K562 (cell line): ENCODE data around the gene RPL10A. TPM values are rescaled to one million over a fixed set of nuclear protein-coding genes. Genes with fewer than 3 reads are reported as not detected.

ENCODE experiments used
- ATAC-seq: fragments of 200-7000 bp; cut with Tn5 transposase; 3 replicates; pipeline ENCODE4 v1.9.1; 2020; ENCODE audit warnings: moderate library complexity
- BruUV-seq: library from RNA; stranded (reverse); fragments of 400-500 nt; replicated peaks from 2 replicates; lab custom pipeline; 2021; lab: Mats Ljungman, UMichigan
- CTCF ChIA-PET: fragments of 300-600 bp; formaldehyde crosslinking; extraction: SDS; loops from one replicate; lab custom pipeline; 2021; ENCODE audit warnings: low intra/inter-chr PET ratio; lab: Yijun Ruan, JAX
- POLR2A ChIA-PET: fragments of 300-600, 350-650 bp; sonication (Branson Sonifier 250); formaldehyde crosslinking; extraction: SDS; loops from one replicate; lab custom pipeline; 2021; ENCODE audit warnings: antibody characterized with exemption, inconsistent platforms; lab: Yijun Ruan, JAX
- DNase-seq, 4 experiments: peaks; one replicate each; pipeline versions ENCODE4 v3.0.0 to v3.0.0-alpha.2; 2011 to 2018; ENCODE audit warnings: low spot score in 3 of 4, mixed read lengths in 3 of 4; ENCODE audit errors: extremely low read depth in 1 of 4
- FAIRE-seq: peaks from 2 replicates; lab custom pipeline; 2011; peaks lifted over from hg19 to GRCh38; lab: Jason Lieb, UNC
- H2AFZ ChIP-seq: 2 replicates; pipeline ENCODE4 v1.6.0; 2011; ENCODE audit warnings: low read depth, low read length, control low read depth, inconsistent platforms
- H3K27ac ChIP-seq: fragments of 200-600 bp; 3 replicates; pipeline ENCODE4 v1.8.0; 2011; ENCODE audit warnings: low read depth, mild to moderate bottlenecking, control low read depth, inconsistent platforms, low read length, moderate library complexity, mixed read lengths; ENCODE audit errors: extremely low read depth
- H3K27me3 ChIP-seq, 2 experiments: fragments of 300-600 bp in 1 of 2; 2 replicates in 1 of 2; 3 replicates in 1 of 2; pipeline versions ENCODE4 v1.6.0 to v1.8.0; 2011; ENCODE audit warnings: inconsistent platforms in 2 of 2, low read length in 2 of 2, mild to moderate bottlenecking in 1 of 2, mixed read lengths in 1 of 2, moderate library complexity in 1 of 2; ENCODE audit not compliant: control insufficient read depth in 2 of 2, insufficient read depth in 2 of 2
- H3K36me3 ChIP-seq: fragments of 300-600 bp; 3 replicates; pipeline ENCODE4 v1.8.0; 2011; ENCODE audit warnings: mild to moderate bottlenecking, low read length, inconsistent platforms; ENCODE audit not compliant: control insufficient read depth, insufficient read depth
- H3K4me1 ChIP-seq, 2 experiments: fragments of 200-600 bp in 1 of 2; replicated peaks in 1 of 2; 2 replicates in 1 of 2; 3 replicates in 1 of 2; pipeline versions ENCODE4 v1.5.1 to v1.8.0; 2011; ENCODE audit warnings: inconsistent platforms in 2 of 2, low read length in 2 of 2, mild to moderate bottlenecking in 1 of 2, mixed read lengths in 1 of 2, moderate library complexity in 1 of 2; ENCODE audit not compliant: control insufficient read depth in 2 of 2, insufficient read depth in 2 of 2
- H3K4me2 ChIP-seq: 2 replicates; pipeline ENCODE4 v1.6.1; 2011; ENCODE audit warnings: low read length, control low read depth, inconsistent platforms, mixed read lengths; ENCODE audit not compliant: insufficient read depth
- H3K4me3 ChIP-seq: fragments of 200-600 bp; sonication (generic), shearing (Covaris generic); 2 replicates; pipeline ENCODE4 v1.5.1; 2016; ENCODE audit warnings: control low read depth, inconsistent platforms
- H3K79me2 ChIP-seq: fragments of 200-600 bp; 3 replicates; pipeline ENCODE4 v1.8.0; 2011; ENCODE audit warnings: low read length, inconsistent platforms; ENCODE audit not compliant: control insufficient read depth, insufficient read depth
- H3K9ac ChIP-seq, 2 experiments: 2 replicates each; pipeline versions ENCODE4 v1.6.0 to v1.6.1; 2011; ENCODE audit warnings: low read depth in 2 of 2, low read length in 2 of 2, control low read depth in 1 of 2, inconsistent platforms in 1 of 2, mild to moderate bottlenecking in 1 of 2, mixed read lengths in 1 of 2; ENCODE audit not compliant: insufficient read depth in 1 of 2
- H3K9me1 ChIP-seq: one replicate; pipeline ENCODE4 v1.6.0; 2011; ENCODE audit warnings: inconsistent platforms, mild to moderate bottlenecking, low read length, moderate library complexity; ENCODE audit not compliant: control insufficient read depth, insufficient read depth
- H3K9me3 ChIP-seq: replicated peaks from 2 replicates; pipeline ENCODE4 v1.5.1; 2011; ENCODE audit warnings: low read depth, low read length, inconsistent platforms; ENCODE audit not compliant: control insufficient read depth, insufficient read depth
- H4K20me1 ChIP-seq: replicated peaks from 2 replicates; pipeline ENCODE4 v1.6.1; 2011; ENCODE audit warnings: low read length, inconsistent platforms, mixed read lengths; ENCODE audit not compliant: control insufficient read depth, insufficient read depth
- CEBPB ChIP-seq: fragments of 450-650 bp; IDR thresholded peaks from 2 replicates; pipeline ENCODE4 v1.6.1; 2016; ENCODE audit warnings: missing genetic modification characterization, missing compliant biosample characterization
- DACH1 ChIP-seq: fragments of 450-650 bp; IDR thresholded peaks from 2 replicates; pipeline ENCODE4 v1.6.1; 2018; ENCODE audit not compliant: partially characterized antibody
- DNMT1 ChIP-seq: fragments of 450-650 bp; IDR thresholded peaks from 2 replicates; pipeline ENCODE4 v1.6.1; 2016; ENCODE audit warnings: antibody characterized with exemption, mild to moderate bottlenecking
- HMGN3 ChIP-seq: IDR thresholded peaks from 2 replicates; pipeline ENCODE4 v1.6.1; 2011; ENCODE audit warnings: borderline replicate concordance, low read depth, mild to moderate bottlenecking, mixed read lengths, low read length; ENCODE audit not compliant: insufficient read length; ENCODE audit errors: extremely low read depth
- HNRNPH1 ChIP-seq: fragments of 200-400 bp; formaldehyde crosslinking; optimal IDR thresholded peaks from 2 replicates; pipeline ENCODE3; 2017; ENCODE audit warnings: low read depth, mild to moderate bottlenecking, low read length, moderate library complexity
- KLF6 ChIP-seq: fragments of 250-450 bp; sonication (Bioruptor Pico); IDR thresholded peaks from 2 replicates; pipeline ENCODE4 v1.4.0; 2020; ENCODE audit warnings: mild to moderate bottlenecking, moderate library complexity, borderline replicate concordance
- SP1 ChIP-seq: sonication (generic); formaldehyde crosslinking; IDR thresholded peaks from 2 replicates; pipeline ENCODE4 v1.8.1; 2022; ENCODE audit warnings: mild to moderate bottlenecking, missing genetic modification reagents
- U2AF2 ChIP-seq: fragments of 200-400 bp; formaldehyde crosslinking; optimal IDR thresholded peaks from 2 replicates; pipeline ENCODE3; 2017; ENCODE audit warnings: low read depth, mild to moderate bottlenecking, low read length
- ZBED1 ChIP-seq: IDR thresholded peaks from 2 replicates; pipeline ENCODE4 v1.6.1; 2014
- ZNF668 ChIP-seq: fragments of 250-450 bp; sonication (Bioruptor Pico); IDR thresholded peaks from 2 replicates; pipeline ENCODE4 v1.8.0; 2022; ENCODE audit warnings: mild to moderate bottlenecking, inconsistent platforms
- ZSCAN29 ChIP-seq: fragments of 450-650 bp; IDR thresholded peaks from 2 replicates; pipeline ENCODE4 v1.6.1; 2017
- WGBS: fragments of 100-300 bp; shearing (Covaris generic); methylation state at CpG from one replicate; pipeline ENCODE4 v1.1.6; 2016; ENCODE audit warnings: low coverage, mixed read lengths; ENCODE audit not compliant: insufficient coverage; ENCODE audit errors: missing lambda C conversion rate; 5-methylcytosine and 5-hydroxymethylcytosine counted together
- in situ Hi-C: fragments of 300-500 bp; cut with MboI; formaldehyde crosslinking; loops from 4 replicates; pipeline ENCODE4 v1.15.0; 2018; ENCODE audit warnings: inconsistent platforms, mixed read lengths
- intact Hi-C: fragments of 100-400 bp; cut with micrococcal nuclease; formaldehyde crosslinking; loops from 2 replicates; pipeline ENCODE4 v1.14.2; 2022
- polyA plus RNA-seq, 8 experiments: library from polyadenylated mRNA; depleted of rRNA in 4 of 8; stranded (reverse) in 5 of 8; unstranded in 3 of 8; fragments of >200 nt; fragmentation: Nextera tagmentation in 2 of 8; fragmentation: Illumina TruSeq in 1 of 8; extraction: Ambion mirVana in 2 of 8; extraction: Trizol in 1 of 8; gene quantifications; 2 replicates each; pipeline versions ENCODE4 v1.2.1 to v1.2.3, GENCODE V29; 2011 to 2014; ENCODE audit warnings: inconsistent platforms in 1 of 8, missing spikeins in 1 of 8
- total RNA-seq, 7 experiments: library from RNA; depleted of rRNA in 6 of 7; stranded (reverse); fragments of >200 nt in 6 of 7; fragmentation: Illumina TruSeq in 2 of 7; extraction: Trizol in 2 of 7; gene quantifications; 2 replicates each; pipeline versions ENCODE4 v1.2.1 to v1.2.3, GENCODE V29; 2011 to 2021; ENCODE audit warnings: low replicate concordance in 1 of 7
- TF ChIP-seq, protein P1 (sequence below), 2 experiments: fragments of 450-650 bp; formaldehyde crosslinking in 1 of 2; IDR thresholded peaks; 2 replicates each; pipeline versions ENCODE4 v1.4.0 to v1.6.1; 2014 to 2020; ENCODE audit warnings: mild to moderate bottlenecking in 2 of 2, borderline replicate concordance in 1 of 2, low read depth in 1 of 2
- TF ChIP-seq, protein P2 (sequence below), 3 experiments: IDR thresholded peaks in 2 of 3; conservative IDR thresholded peaks in 1 of 3; 2 replicates each; pipeline ENCODE4 v1.5.1; 2011 to 2012; ENCODE audit warnings: low read length in 3 of 3, mild to moderate bottlenecking in 3 of 3, control low read depth in 2 of 3, improper control_type of control experiment in 1 of 3, inconsistent platforms in 1 of 3, low read depth in 1 of 3, mixed read lengths in 1 of 3, moderate library complexity in 1 of 3; ENCODE audit not compliant: insufficient read depth in 2 of 3

RPL10A gene
- total and polyA plus RNA-seq, 9 of the 15 experiments (the other 6 are each of a cell fraction or from before 2014, with no cell fraction given) = 1,589 to 3,237 (median 2,116) TPM

DNA sequence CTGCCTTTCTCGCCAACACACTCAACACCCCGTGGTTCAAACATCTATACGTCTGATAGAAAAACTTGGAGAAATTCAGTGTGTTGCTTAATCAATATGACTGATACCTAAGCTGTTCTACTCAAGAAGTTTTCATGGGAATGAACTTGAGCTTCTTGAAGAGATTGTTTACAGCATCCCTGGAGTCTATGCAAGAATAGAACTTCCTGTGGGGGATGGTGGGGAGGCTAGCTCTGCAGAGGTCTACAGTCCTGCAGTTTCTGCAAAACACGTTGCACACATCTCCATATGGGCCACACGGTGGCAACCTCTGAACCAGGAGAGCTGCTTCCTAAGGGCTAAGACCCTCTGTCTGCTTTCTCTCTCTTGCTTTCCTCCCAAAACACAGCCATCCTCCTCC is 48.8 kb upstream of the RPL10A start:
- ChIA-PET POLR2A (interaction anchor here (0.6 to 1.8 kb wide), 7 partner anchors 8 to 531 kb away, joined by 3 to 6 read pairs (median 3); no protein-coding TSS in a partner anchor), CTCF (interaction anchor here (0.6 kb wide), 1 partner anchor 92 kb away, joined by 3 read pairs; no protein-coding TSS in a partner anchor)
- H3K4me2 ChIP-seq = no peak overlapping the region
- H3K27me3 ChIP-seq = no peaks in the 10 kb centered on the region
- no peaks in the 10 kb centered on the region for H4K20me1 ChIP-seq
- H3K4me1 ChIP-seq = no peaks in the 10 kb centered on the region; a peak in 1 of 5 replicates
- ATAC-seq (peak; percentile 86), FAIRE-seq (peak; percentile 26), DNase-seq (peak in 3 of 4 experiments; percentile 36 to 52 (median 50))
- intact Hi-C loops = loop anchor here (1.0 kb wide), 1 partner anchor 30 kb away; no protein-coding TSS in a partner anchor
- in situ Hi-C loops = no loop called here
- no peak overlapping the region for H3K4me3 ChIP-seq
- 49% methylated on average over 5 of the region's 5 CpGs for WGBS
- H3K9me3 ChIP-seq = no peaks in the 10 kb centered on the region
- no TSS peak for BruUV-seq
- no peaks in the 10 kb centered on the region for H3K9me1 ChIP-seq
- no peak overlapping the region for H2AFZ ChIP-seq
- H3K36me3 ChIP-seq = peaks cover 6% of the 10 kb centered on the region; the same call in 2 of the 3 replicates
- no peak overlapping the region for H3K9ac ChIP-seq
- H3K27ac ChIP-seq = no peak overlapping the region
- no peaks in the 10 kb centered on the region for H3K79me2 ChIP-seq
- TF ChIP-seq HMGN3 (no peak), DNMT1 (no peak), KLF6 (no peak), HNRNPH1 (no peak), ZNF668 (CRISPR knock-in tag) (no peak), DACH1 (no peak), CEBPB (tag) (peak; percentile 18; the same call in 1 of the 2 replicates), ZSCAN29 (no peak), U2AF2 (no peak), ZBED1 (no peak), SP1 (CRISPR knock-in tag) (no peak)
- TF ChIP-seq, protein P1, sequence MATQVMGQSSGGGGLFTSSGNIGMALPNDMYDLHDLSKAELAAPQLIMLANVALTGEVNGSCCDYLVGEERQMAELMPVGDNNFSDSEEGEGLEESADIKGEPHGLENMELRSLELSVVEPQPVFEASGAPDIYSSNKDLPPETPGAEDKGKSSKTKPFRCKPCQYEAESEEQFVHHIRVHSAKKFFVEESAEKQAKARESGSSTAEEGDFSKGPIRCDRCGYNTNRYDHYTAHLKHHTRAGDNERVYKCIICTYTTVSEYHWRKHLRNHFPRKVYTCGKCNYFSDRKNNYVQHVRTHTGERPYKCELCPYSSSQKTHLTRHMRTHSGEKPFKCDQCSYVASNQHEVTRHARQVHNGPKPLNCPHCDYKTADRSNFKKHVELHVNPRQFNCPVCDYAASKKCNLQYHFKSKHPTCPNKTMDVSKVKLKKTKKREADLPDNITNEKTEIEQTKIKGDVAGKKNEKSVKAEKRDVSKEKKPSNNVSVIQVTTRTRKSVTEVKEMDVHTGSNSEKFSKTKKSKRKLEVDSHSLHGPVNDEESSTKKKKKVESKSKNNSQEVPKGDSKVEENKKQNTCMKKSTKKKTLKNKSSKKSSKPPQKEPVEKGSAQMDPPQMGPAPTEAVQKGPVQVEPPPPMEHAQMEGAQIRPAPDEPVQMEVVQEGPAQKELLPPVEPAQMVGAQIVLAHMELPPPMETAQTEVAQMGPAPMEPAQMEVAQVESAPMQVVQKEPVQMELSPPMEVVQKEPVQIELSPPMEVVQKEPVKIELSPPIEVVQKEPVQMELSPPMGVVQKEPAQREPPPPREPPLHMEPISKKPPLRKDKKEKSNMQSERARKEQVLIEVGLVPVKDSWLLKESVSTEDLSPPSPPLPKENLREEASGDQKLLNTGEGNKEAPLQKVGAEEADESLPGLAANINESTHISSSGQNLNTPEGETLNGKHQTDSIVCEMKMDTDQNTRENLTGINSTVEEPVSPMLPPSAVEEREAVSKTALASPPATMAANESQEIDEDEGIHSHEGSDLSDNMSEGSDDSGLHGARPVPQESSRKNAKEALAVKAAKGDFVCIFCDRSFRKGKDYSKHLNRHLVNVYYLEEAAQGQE (IDR thresholded peaks at IDR 0.05; ENCODE audit: borderline replicate concordance) = peak; percentile 38; the same call in 1 of the 2 replicates
- TF ChIP-seq, protein P1 (CRISPR knock-in tag; IDR thresholded peaks at IDR 0.05; ENCODE audit: low read depth) = no peak
- TF ChIP-seq, protein P2, sequence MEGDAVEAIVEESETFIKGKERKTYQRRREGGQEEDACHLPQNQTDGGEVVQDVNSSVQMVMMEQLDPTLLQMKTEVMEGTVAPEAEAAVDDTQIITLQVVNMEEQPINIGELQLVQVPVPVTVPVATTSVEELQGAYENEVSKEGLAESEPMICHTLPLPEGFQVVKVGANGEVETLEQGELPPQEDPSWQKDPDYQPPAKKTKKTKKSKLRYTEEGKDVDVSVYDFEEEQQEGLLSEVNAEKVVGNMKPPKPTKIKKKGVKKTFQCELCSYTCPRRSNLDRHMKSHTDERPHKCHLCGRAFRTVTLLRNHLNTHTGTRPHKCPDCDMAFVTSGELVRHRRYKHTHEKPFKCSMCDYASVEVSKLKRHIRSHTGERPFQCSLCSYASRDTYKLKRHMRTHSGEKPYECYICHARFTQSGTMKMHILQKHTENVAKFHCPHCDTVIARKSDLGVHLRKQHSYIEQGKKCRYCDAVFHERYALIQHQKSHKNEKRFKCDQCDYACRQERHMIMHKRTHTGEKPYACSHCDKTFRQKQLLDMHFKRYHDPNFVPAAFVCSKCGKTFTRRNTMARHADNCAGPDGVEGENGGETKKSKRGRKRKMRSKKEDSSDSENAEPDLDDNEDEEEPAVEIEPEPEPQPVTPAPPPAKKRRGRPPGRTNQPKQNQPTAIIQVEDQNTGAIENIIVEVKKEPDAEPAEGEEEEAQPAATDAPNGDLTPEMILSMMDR (IDR thresholded peaks at IDR 0.05 in 2 of 3, conservative IDR thresholded peaks at IDR 0.05 in 1 of 3; ENCODE audit: insufficient read depth in 2 of 3, low read depth in 1 of 3, low read length in 3 of 3) = peak; percentile 44 to 50 (median 44); a peak in 5 of 6 replicates
